ENCODE results near the gene LRRC52.

- TF ChIP-seq CTCF (conservative IDR thresholded peaks at IDR 0.05): no peak
- no peak for TF ChIP-seq EZH2 (IDR thresholded peaks at IDR 0.05; ENCODE audit: low read depth)
These were observed 26.3 kb downstream of the LRRC52 start for GRCh38 chr1:165570078-165570477.
